ENCODE measurements around the gene WDR20.

GRCh38 chr14:102146423-102146822, 6.7 kb downstream of the WDR20 start:
- TF ChIP-seq CTCF (IDR thresholded peaks at IDR 0.05) (no peak), ELF4 (CRISPR knock-in tag; IDR thresholded peaks at IDR 0.05; ENCODE audit: low read depth) (no peak), TP53 (CRISPR knock-in tag; IDR thresholded peaks at IDR 0.05) (no peak), ZBTB21 (CRISPR knock-in tag; IDR thresholded peaks at IDR 0.05; ENCODE audit: borderline replicate concordance) (no peak), TCF7 (CRISPR knock-in tag; IDR thresholded peaks at IDR 0.05; ENCODE audit: low read depth) (no peak), TEAD4 (CRISPR knock-in tag; IDR thresholded peaks at IDR 0.05) (no peak), ETV6 (CRISPR knock-in tag; IDR thresholded peaks at IDR 0.05) (no peak), JUN (CRISPR knock-in tag; IDR thresholded peaks at IDR 0.05) (no peak), MAX (CRISPR knock-in tag; IDR thresholded peaks at IDR 0.05) (no peak)

Data from WTC11 (cell line).